ENCODE measurements around the gene PSMA5. TPM values are rescaled to one million over a fixed set of nuclear protein-coding genes. Genes with fewer than 3 reads are reported as not detected.

PSMA5 gene
- total RNA-seq, 2 donors from 2014 or later, result 117 to 122 TPM

- Mint-ChIP-seq H3K4me3 (no peak overlapping the region), H3K27me3 (ENCODE audit: insufficient read depth) (no peaks in the 10 kb centered on the region), H3K36me3 (ENCODE audit: low read depth) (peaks cover 8% of the 10 kb centered on the region), H3K27ac (no peak overlapping the region), H3K9me3 (no peaks in the 10 kb centered on the region), H3K4me1 (peaks cover 1% of the 10 kb centered on the region)
- no peaks in the 10 kb centered on the region for H3K4me1 ChIP-seq (ENCODE audit: control insufficient read depth, insufficient read depth, low read length)
- H3K9ac ChIP-seq (ENCODE audit: extremely low read depth, low read length, poor library complexity, severe bottlenecking), result no peak overlapping the region
- H3K4me3 ChIP-seq (ENCODE audit: low read length), result no peak overlapping the region
- WGBS, 2 experiments (ENCODE audit: insufficient coverage in 1 of 2, insufficient read length in 1 of 2), result 98% methylated on average over 3 of the region's 3 CpGs; no CpG with 5 or more reads in 1 of the 2 experiments
- H3K9me3 ChIP-seq (ENCODE audit: control insufficient read depth, low read length), result no peaks in the 10 kb centered on the region
- DNase-seq, result no peak
- TF ChIP-seq, protein P1, sequence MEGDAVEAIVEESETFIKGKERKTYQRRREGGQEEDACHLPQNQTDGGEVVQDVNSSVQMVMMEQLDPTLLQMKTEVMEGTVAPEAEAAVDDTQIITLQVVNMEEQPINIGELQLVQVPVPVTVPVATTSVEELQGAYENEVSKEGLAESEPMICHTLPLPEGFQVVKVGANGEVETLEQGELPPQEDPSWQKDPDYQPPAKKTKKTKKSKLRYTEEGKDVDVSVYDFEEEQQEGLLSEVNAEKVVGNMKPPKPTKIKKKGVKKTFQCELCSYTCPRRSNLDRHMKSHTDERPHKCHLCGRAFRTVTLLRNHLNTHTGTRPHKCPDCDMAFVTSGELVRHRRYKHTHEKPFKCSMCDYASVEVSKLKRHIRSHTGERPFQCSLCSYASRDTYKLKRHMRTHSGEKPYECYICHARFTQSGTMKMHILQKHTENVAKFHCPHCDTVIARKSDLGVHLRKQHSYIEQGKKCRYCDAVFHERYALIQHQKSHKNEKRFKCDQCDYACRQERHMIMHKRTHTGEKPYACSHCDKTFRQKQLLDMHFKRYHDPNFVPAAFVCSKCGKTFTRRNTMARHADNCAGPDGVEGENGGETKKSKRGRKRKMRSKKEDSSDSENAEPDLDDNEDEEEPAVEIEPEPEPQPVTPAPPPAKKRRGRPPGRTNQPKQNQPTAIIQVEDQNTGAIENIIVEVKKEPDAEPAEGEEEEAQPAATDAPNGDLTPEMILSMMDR (conservative IDR thresholded peaks at IDR 0.05), result no peak
- no peaks in the 10 kb centered on the region for H3K27me3 ChIP-seq (ENCODE audit: control insufficient read depth, insufficient read depth, low read length, poor library complexity, severe bottlenecking)
- H3K27ac ChIP-seq (ENCODE audit: low read depth, low read length), result no peak overlapping the region
- peaks cover 16% of the 10 kb centered on the region for H3K36me3 ChIP-seq (ENCODE audit: control insufficient read depth, insufficient read depth, low read length)
Measured at GRCh38 chr1:109354929-109355328, 71.3 kb downstream of the PSMA5 start.

DNA sequence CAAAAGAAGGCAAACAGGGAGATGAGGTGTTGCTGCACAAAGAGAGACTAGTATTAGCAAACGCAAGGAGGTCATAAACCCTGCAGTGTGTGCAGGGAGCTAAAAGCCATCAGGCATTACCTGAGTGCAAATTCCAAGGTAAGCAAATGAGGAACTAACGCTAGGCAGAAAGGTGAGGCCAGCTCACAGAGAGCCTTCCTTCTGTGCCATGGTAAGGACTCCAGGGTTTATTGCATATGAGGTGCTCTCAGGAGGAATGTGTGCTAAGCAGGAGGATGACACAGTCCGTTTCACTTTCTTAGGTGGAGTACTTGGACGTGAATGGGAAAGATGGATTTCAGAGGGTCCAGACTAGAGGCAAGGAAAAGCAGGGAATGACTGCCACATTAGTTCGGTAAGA is 74.8 kb downstream of the PSMA5 start:
- H3K27me3 Mint-ChIP-seq (ENCODE audit: insufficient read depth), result no peaks in the 10 kb centered on the region
- Histone ChIP-seq H3K27me3 (ENCODE audit: control insufficient read depth, insufficient read depth, low read length, poor library complexity, severe bottlenecking) (no peaks in the 10 kb centered on the region), H3K4me3 (ENCODE audit: low read length) (no peak overlapping the region), H3K4me1 (ENCODE audit: control insufficient read depth, insufficient read depth, low read length) (no peaks in the 10 kb centered on the region), H3K36me3 (ENCODE audit: control insufficient read depth, insufficient read depth, low read length) (peaks cover 33% of the 10 kb centered on the region), H3K27ac (ENCODE audit: low read depth, low read length) (no peak overlapping the region), H3K9me3 (ENCODE audit: control insufficient read depth, low read length) (no peaks in the 10 kb centered on the region), H3K9ac (ENCODE audit: extremely low read depth, low read length, poor library complexity, severe bottlenecking) (no peak overlapping the region)
- no peaks in the 10 kb centered on the region for H3K9me3 Mint-ChIP-seq
- peaks cover 27% of the 10 kb centered on the region for H3K36me3 Mint-ChIP-seq (ENCODE audit: low read depth)
- no peak for DNase-seq
- no peak overlapping the region for H3K4me3 Mint-ChIP-seq
- TF ChIP-seq, protein P1 (conservative IDR thresholded peaks at IDR 0.05), result no peak
- 90 to 92% methylated on average over 5 of the region's 5 CpGs for WGBS, 2 experiments (ENCODE audit: insufficient coverage in 1 of 2, insufficient read length in 1 of 2)
- H3K27ac Mint-ChIP-seq, result no peak overlapping the region
- peaks cover 1% of the 10 kb centered on the region for H3K4me1 Mint-ChIP-seq

DNA sequence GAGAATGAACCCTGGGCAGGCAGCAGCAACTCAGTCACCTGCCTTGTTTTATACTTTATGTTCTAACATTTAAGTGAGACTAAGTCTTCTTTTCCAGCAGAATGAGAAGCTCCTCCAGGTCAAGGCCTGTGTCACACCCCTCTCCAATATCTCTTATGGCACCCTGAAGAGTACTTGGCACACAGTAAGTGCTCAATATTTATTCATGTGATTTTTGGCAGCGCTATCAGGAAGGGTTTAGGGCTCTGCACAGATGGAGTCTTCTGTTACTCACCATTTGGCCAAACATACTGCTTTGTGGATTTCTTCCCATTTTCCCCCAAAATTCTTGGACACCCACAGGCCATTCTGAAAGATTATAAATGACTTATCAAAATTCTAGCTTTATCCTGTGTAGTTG is 75.6 kb downstream of the PSMA5 start:
- TF ChIP-seq, protein P1 (conservative IDR thresholded peaks at IDR 0.05), result no peak
- Histone ChIP-seq H3K27me3 (ENCODE audit: control insufficient read depth, insufficient read depth, low read length, poor library complexity, severe bottlenecking) (no peaks in the 10 kb centered on the region), H3K4me1 (ENCODE audit: control insufficient read depth, insufficient read depth, low read length) (no peaks in the 10 kb centered on the region), H3K27ac (ENCODE audit: low read depth, low read length) (no peak overlapping the region), H3K9me3 (ENCODE audit: control insufficient read depth, low read length) (no peaks in the 10 kb centered on the region), H3K4me3 (ENCODE audit: low read length) (no peak overlapping the region), H3K9ac (ENCODE audit: extremely low read depth, low read length, poor library complexity, severe bottlenecking) (no peak overlapping the region), H3K36me3 (ENCODE audit: control insufficient read depth, insufficient read depth, low read length) (peaks cover 36% of the 10 kb centered on the region)
- H3K27me3 Mint-ChIP-seq (ENCODE audit: insufficient read depth), result no peaks in the 10 kb centered on the region
- no peak overlapping the region for H3K4me3 Mint-ChIP-seq
- no peaks in the 10 kb centered on the region for H3K9me3 Mint-ChIP-seq
- peaks cover 27% of the 10 kb centered on the region for H3K36me3 Mint-ChIP-seq (ENCODE audit: low read depth)
- no peak overlapping the region for H3K27ac Mint-ChIP-seq
- H3K4me1 Mint-ChIP-seq, result peaks cover 1% of the 10 kb centered on the region
- 100% methylated on average over 1 of the region's 1 CpG for WGBS, 2 experiments (ENCODE audit: insufficient coverage in 1 of 2, insufficient read length in 1 of 2)
- DNase-seq, result no peak

All from endodermal cell (in vitro differentiated cells).